NCI-H2196 treated with DMSO at 0.1 percent for 48 hours (cell line): ENCODE results near the gene BRCA1.
"Not testable (repeated sequence)": the region's sequence is repeated elsewhere in the genome, so short reads cannot be mapped to it uniquely, and the experiment has no call there.

Source experiments
- DNase-seq: peaks from one replicate; lab custom pipeline; 2025; ENCODE audit not compliant: unreplicated experiment; lab: John Stamatoyannopoulos, UW

The BRCA1 gene

DNA sequence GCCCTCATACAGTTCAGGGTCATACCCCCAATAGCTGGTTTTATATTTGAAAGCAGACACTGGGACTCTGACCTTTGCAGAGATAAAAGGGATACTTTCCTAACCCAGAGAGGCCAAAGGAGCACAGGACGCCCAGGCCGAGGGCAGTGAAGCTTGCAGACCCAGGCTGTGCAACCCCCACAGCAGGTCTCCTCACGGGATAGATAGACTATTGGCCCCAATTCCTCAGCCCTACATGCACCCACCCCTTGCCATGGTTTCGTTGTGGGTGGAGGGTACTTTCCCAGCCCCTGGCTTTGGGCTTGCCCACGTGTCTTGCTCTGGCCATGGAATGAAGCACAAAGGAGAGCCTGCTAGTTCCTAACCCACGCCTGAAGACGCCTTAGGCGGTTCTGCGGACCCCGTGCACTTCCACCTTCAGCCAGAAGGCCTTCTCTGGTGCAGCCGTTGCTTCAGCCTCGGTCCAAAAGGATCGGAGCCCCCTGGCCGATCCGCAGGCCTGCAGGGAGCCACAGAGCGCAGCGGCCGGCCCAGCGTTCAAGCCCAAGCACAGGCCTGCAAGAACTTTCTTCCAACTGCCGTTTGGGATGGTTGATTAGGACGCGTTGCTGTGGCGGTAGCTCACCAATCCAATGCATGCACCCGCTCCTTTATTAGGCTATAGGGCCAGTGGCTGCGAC is 9.8 kb upstream of the BRCA1 start:
- no peak for DNase-seq

DNA sequence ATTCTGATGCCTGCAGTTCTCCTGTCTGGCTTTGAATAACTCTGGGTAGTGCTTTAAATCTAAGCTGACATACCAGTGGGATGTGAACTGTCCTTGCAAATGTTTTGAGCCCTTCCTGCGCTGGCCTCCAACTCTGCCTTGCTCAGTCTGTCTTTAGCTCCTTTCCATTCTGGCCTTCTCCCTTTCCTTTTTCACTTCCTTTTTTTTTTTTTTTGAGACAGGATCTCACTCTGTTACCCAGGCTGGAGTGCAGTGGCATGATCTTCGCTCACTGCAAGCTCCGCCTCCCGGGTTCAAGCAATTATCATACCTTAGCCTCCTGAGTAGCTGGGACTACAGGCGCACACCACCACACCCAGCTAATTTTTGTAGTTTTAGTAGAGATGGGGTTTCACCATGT is 8.3 kb upstream of the BRCA1 start:
- DNase-seq: not testable (repeated sequence)

DNA sequence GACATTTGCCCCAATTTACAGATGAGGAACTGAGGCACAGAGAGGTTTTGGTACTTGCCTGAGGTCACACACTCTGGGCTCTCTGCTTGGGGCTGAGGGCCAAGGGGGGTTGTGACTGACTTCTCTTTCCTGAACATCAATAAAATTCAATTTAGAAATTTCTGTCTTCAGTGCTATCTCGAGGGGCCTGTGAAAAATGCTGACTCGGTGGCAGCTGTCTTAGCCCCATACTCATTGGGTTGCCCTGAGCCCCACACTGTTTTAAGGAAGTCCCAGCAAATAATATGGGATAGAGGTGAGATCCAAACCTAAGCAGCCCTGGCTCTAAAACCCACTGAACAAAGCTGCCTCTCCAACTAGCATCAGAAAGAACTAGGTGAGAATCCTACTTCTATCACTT is 7.0 kb upstream of the BRCA1 start:
- DNase-seq: no peak

DNA sequence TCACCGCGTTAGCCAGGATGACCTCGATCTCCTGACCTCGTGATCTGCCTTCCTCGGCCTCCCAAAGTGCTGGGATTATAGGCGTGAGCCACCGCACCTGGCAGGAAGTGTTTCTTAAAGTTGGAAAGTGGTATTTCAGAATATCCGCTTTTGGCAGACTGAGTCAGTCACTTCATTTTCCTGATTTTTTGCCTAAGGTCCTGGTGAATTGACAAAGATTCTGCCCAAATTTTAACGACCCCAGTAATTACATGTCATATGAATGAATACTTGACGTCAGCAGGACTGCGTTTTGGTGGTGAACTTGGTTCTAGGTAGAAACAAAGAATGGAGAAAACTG is 4.5 kb upstream of the BRCA1 start:
- no peak for DNase-seq

DNA sequence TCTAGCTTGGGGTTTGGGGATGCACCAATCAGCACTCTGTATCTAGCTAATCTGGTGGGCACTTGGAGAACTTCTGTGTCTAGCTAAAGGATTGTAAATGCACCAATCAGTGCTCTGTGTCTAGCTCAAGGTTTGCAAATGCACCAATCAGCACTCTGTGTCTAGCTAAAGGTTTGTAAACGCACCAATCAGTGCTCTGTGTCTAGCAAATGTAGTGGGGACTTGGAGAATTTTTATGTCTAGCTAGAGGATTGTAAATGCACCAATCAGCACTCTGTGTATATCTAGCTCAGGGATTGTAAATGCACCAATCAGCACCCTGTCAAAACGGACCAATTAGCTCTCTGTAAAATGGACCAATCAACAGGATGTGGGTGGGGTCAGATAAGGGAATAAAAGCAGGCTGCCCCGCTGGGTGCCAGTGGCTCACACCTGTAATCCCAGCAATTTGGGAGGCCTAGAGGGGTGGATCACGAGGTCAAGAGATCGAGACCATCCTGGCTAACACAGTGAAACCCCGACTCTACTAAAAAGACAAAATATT is 2.2 kb upstream of the BRCA1 start:
- DNase-seq: not testable (repeated sequence)

DNA sequence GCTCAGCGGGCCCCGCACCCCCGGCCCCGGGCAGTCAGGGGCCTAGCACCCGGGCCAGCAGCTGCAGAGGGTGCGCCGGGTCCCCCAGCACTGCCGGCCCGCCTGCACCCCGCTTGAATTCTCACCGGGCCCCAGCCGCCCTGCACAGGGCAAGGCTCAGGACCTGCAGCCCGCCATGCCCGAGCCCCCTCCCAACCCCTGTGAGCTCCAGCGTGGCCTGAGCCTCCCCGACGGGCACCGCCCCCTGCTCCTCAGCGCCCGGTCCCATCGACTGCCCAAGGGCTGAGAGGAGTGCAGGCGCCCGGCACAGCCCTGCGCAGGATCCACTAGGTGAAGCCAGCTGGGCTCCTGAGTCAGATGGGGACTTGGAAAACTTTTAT is 1.7 kb upstream of the BRCA1 start:
- no peak for DNase-seq

DNA sequence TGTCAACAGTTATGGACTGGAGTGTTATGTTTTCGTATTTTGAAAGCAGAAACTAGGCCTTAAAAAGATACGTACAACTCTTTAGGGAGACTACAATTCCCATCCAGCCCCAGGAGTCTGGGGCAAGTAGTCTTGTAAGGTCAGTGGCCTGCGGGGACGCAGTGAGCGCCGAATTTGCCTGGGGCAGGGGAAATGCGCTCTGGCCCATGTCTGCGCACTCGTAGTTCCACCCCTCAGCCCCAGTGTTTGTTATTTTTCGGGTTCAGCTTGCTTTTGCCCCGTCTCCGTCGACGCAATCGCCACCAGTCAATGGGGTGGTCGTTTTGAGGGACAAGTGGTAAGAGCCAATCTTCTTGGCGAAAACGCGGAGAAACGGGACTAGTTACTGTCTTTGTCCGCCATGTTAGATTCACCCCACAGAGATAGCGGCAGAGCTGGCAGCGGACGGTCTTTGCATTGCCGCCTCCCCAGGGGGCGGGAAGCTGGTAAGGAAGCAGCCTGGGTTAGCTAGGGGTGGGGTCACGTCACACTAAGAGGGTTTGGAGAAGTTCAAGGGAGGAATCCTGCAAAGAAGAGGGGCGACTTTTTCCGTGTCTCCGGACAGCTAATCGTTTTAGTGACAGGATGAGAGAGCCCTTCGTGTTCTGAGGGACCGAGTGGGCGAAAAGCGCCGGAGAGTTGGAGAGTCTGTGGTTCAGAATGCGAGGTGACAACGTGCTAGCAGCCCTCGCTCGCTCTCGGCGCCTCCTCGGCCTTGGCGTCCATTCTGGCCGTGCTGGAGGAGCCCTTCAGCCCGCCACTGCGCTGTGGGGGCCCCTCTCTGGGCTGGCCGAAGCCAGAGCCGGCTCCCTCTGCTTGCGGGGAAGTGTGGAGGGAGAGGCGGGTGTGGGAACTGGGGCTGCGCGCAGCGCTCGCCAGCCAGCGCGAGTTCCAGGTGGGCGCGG is 1.1 kb upstream of the BRCA1 start:
- no peak for DNase-seq

DNA sequence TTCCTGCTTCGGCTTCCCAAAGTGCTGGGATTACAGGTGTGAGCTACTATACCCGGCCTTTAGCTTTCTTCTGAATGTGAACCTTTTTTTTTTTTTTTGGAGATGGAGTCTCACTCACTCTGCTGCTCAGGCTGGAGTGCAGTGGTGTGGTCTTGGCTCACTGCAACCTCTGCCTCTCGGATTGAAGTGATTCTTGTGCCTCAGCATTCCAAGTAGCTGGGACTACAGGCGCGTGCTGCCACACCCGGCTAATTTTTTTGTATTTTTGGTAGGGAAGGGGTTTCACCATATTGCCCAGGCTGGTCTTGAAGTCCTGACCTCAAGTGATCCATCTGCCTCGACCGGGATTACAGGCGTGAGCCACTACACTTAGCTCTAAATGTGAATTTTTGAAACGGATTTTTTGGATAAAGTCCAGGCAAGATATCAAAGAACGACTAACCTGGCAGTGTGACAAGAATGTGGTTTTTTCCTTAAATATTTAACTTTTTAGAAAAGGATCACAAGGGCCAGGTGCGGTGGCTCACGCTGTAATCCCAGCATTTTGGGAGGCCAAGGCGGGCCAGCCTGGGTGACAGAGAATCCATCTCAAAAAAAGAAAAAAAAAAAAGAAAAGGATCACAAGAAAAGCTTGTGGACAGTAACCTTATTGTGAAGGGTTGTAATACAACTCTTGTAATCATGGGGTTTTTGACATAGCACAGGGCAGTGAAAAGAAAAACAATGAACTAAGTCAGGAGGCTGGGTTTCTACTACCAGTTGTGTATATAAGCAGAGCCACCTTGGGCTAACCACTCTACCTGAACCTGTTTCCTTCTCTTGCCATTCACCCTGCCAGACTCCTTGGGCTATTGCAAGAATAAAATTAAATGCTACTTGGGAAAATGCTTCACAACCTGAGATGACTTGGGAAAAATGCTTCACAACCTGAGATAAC is 6.2 kb downstream of the BRCA1 start:
- DNase-seq: no peak

DNA sequence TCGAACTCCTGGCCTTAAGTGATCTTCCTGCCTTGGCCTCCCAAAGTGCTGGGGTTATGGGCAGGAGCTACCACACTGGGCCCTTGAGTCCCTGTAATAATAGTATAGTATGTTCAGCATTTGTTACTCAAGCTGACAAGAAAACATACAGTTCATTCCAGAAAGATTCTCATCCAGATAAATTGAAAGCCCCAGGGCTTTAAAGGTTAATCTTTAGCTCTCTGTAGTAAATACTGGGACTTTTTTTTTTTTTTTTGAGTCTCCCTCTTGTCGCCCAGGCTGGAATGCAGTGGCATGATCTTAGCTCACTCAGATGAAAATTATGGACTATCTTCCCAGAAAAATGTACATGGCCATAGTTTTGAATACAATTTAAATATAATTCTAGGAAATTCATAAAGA is 11.0 kb downstream of the BRCA1 start:
- no peak for DNase-seq

DNA sequence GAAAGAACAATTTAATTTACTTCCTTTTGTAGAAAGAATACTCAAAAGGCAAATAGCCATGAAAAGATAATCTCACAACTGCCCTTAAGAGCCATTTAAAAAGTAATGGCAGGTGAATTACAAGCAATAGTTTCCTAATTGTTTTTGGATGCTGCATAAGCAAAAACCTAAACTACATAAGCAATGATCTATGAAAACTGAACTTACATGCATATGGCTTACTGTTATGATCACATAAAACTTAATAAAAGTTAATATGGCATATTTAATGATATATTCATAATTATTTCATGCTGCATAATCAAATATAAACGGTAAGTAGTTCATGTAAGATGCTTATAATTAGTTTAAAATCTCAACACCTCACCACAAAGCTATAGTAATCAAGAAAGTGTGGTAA is 18.6 kb downstream of the BRCA1 start:
- no peak for DNase-seq

DNA sequence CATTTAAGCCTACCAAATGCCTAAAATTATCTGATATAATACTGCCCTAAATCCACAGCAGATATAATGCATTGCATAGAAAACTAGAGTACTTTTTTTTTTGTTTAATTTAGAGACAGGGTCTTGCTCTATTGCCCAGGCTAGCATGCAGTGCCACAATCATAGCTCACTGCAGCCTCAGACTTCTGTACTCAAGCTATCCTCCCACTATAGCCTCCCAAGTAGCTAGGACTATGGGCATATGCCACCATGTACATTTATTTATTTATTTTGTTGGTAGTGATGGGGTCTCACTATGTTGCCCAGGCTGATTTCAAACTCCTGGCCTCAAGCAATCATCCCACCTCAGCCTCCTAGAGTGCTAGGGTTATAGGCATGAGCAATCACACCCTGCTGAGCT is 20.0 kb downstream of the BRCA1 start:
- no peak for DNase-seq

DNA sequence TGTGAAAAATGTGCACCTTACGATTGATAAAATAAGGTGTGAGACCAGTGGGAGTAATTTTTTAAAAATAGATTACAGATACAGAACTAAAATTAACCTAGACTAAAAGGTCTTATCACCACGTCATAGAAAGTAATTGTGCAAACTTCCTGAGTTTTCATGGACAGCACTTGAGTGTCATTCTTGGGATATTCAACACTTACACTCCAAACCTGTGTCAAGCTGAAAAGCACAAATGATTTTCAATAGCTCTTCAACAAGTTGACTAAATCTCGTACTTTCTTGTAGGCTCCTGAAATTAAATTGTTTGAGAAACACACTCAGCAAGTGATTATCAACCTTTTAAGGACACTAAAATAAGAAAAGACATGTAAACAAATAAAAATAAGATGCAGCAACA is 20.5 kb downstream of the BRCA1 start:
- no peak for DNase-seq

DNA sequence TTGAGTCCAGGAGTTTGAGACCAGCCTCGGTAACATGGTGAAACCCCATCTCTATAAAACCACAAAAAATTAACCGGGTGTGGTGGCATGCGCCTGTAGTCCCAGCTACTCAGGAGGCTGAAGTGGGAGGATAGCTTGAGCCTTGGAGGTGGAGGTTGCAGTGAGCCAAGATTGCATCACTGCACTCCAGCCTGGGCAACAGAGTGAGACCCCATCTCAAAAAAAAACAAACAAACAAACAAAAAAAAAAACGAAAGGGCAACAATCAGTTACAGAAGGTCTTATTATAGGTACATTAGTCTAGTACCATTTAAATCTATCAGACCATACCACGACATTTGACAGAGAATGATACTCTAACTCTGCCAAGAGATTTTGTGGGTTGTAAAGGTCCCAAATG is 29.8 kb downstream of the BRCA1 start:
- DNase-seq: not testable (repeated sequence)

DNA sequence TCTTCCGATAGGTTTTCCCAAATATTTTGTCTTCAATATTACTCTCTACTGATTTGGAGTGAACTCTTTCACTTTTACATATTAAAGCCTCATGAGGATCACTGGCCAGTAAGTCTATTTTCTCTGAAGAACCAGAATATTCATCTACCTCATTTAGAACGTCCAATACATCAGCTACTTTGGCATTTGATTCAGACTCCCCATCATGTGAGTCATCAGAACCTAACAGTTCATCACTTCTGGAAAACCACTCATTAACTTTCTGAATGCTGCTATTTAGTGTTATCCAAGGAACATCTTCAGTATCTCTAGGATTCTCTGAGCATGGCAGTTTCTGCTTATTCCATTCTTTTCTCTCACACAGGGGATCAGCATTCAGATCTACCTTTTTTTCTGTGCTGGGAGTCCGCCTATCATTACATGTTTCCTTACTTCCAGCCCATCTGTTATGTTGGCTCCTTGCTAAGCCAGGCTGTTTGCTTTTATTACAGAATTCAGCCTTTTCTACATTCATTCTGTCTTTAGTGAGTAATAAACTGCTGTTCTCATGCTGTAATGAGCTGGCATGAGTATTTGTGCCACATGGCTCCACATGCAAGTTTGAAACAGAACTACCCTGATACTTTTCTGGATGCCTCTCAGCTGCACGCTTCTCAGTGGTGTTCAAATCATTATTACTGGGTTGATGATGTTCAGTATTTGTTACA is 30.9 kb downstream of the BRCA1 start:
- DNase-seq: no peak

DNA sequence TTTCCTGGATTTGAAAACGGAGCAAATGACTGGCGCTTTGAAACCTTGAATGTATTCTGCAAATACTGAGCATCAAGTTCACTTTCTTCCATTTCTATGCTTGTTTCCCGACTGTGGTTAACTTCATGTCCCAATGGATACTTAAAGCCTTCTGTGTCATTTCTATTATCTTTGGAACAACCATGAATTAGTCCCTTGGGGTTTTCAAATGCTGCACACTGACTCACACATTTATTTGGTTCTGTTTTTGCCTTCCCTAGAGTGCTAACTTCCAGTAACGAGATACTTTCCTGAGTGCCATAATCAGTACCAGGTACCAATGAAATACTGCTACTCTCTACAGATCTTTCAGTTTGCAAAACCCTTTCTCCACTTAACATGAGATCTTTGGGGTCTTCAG is 32.3 kb downstream of the BRCA1 start:
- DNase-seq: no peak

DNA sequence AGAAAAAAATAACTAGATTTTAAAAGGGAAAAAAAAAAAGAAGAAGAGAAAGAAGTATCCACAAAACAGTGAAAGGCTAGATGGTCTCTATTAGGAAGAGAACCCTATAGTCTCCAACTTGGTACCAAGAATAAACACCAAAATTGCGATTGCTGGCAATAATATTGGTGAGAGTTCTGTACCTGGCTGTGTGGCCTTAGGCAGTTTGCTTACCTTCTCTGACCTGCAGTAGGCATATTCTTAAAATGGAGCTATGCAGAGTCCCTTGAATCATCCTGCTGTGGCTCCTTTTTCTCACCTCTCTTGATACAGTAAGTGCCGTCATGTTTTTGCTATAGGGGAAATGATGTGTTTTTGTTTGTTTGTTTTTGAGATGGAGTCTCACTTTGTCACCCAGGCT is 35.1 kb downstream of the BRCA1 start:
- DNase-seq: no peak

DNA sequence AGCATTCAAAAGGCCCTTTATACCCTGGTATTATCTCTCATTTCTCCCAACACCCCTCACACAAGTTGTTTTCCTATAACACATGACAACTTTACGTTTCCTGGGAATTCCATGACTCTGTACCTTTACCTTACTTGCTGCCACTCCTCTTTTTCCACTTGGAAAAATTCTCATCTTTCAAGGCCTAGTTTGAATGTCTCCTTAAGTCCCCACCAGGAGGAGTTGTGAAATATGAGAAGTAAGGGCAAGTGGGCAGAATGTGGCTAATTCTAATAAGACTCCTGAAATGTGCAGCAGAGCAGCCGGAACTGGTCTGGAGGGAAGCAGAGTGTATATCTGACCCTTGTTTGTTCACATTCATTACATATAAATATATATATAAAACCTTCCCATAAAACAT is 39.7 kb downstream of the BRCA1 start:
- DNase-seq: no peak

DNA sequence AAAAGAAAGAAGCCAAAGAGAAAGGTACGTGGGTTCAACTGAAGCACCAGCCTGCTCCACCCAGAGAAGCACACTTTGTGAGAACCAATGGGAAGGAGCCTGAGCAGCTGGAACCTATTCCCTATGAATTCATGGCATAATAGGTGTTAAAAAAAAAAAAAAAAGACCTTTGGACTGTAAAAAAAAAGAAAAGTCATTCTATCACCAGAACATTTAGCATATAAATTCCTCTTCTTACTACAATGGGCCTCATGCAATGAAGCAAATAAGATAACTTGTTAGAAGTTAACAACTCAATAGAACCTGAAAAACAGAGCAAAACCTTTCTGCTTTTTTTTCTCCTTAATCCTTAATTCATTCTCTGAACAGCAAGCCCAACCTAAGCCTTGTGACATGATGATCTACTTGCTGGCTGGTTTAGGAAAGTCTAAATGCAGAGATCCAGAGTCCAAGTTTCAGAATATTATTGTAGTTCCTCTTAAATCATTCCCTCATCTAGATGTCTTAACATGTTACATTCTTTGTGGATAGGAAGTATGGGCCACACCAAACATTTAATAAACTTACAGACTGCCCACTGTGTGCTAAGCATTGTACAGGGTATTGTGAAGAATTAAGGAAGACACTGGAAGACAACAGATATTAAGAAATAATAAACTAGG is 45.4 kb downstream of the BRCA1 start:
- no peak for DNase-seq

DNA sequence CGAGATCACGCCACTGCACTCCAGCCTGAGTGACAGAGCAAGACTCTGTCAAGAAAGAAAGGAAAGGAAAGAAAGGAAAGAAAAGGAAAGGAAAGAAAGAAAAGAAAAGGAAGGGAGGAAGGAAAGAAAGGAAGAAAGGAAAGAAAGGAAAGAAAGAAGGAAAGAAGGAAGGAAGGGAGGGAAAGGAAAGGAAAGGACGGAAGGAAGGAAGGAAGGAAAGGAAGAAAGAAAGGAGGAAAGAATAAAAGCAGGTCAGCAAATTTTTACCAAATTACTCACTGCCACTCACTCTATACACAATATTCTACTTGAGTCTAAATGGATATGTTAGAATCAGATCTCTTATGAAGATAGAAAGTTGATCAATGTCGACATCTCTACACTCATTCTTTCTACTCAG is 50.3 kb downstream of the BRCA1 start:
- DNase-seq: no peak

DNA sequence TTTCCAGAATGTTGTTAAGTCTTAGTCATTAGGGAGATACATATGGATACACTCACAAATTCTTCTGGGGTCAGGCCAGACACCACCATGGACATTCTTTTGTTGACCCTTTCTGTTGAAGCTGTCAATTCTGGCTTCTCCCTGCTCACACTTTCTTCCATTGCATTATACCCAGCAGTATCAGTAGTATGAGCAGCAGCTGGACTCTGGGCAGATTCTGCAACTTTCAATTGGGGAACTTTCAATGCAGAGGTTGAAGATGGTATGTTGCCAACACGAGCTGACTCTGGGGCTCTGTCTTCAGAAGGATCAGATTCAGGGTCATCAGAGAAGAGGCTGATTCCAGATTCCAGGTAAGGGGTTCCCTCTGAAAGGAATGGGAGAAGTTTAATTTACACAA is 54.3 kb downstream of the BRCA1 start:
- DNase-seq: no peak
